ENCODE data around the gene SPDYE1. TPM values are rescaled to one million over a fixed set of nuclear protein-coding genes. Genes with fewer than 3 reads are reported as not detected.
"Not testable (repeated sequence)": the region's sequence is repeated elsewhere in the genome, so short reads cannot be mapped to it uniquely, and the experiment has no call there.

SPDYE1 gene
- total and polyA plus RNA-seq, 4 donors: 0.71 TPM; not detected in 3

GRCh38 chr7:43985904-43986864 lies 11.5 kb upstream of the SPDYE1 start:
- not testable (repeated sequence) for H3K27ac ChIP-seq (ENCODE audit: low read depth in 1 of 2, low read length in 2 of 2)

GRCh38 chr7:43987476-43987875 lies 10.2 kb upstream of the SPDYE1 start:
- not testable (repeated sequence) for H3K27ac ChIP-seq (ENCODE audit: low read depth in 1 of 2, low read length in 2 of 2); H3K9me3 ChIP-seq (ENCODE audit: control insufficient read depth in 4 of 4, low read length in 3 of 4); H3K27me3 ChIP-seq (ENCODE audit: control insufficient read depth in 4 of 4, insufficient read depth in 4 of 4, low read length in 3 of 4); DNase-seq (ENCODE audit: low spot score); H3K9ac ChIP-seq (ENCODE audit: low read depth in 1 of 2, low read length in 2 of 2); H3K4me1 ChIP-seq (ENCODE audit: control insufficient read depth in 4 of 4, insufficient read depth in 4 of 4, low read length in 3 of 4); H3K36me3 ChIP-seq (ENCODE audit: control insufficient read depth in 4 of 4, insufficient read depth in 3 of 4, low read depth in 1 of 4, low read length in 3 of 4); H3K4me3 ChIP-seq (ENCODE audit: low read depth in 1 of 3, low read length in 3 of 3)
- 92% methylated on average over 9 of the region's 9 CpGs for WGBS

More at GRCh38 chr7:43985904-43986864, 11.5 kb upstream of the SPDYE1 start:
- WGBS: 32% methylated on average over 31 of the region's 33 CpGs
- not testable (repeated sequence) for H3K9ac ChIP-seq (ENCODE audit: low read depth in 1 of 2, low read length in 2 of 2); H3K27me3 ChIP-seq (ENCODE audit: control insufficient read depth in 4 of 4, insufficient read depth in 4 of 4, low read length in 3 of 4); H3K4me1 ChIP-seq (ENCODE audit: control insufficient read depth in 4 of 4, insufficient read depth in 4 of 4, low read length in 3 of 4); H3K9me3 ChIP-seq (ENCODE audit: control insufficient read depth in 4 of 4, low read length in 3 of 4); H3K4me3 ChIP-seq (ENCODE audit: low read depth in 1 of 3, low read length in 3 of 3); H3K36me3 ChIP-seq (ENCODE audit: control insufficient read depth in 4 of 4, insufficient read depth in 3 of 4, low read depth in 1 of 4, low read length in 3 of 4)
- DNase-seq (ENCODE audit: low spot score): peak; percentile 95
- TF ChIP-seq CTCF (IDR thresholded peaks at IDR 0.05; ENCODE audit: low read depth, low read length, missing input control) (peak; percentile 25), RAD21 (IDR thresholded peaks at IDR 0.05) (peak; percentile 47 to 75)

GRCh38 chr7:43990011-43990585 lies 7.6 kb upstream of the SPDYE1 start:
- H3K27me3 ChIP-seq (ENCODE audit: control insufficient read depth in 4 of 4, insufficient read depth in 4 of 4, low read length in 3 of 4); DNase-seq (ENCODE audit: low spot score); H3K9ac ChIP-seq (ENCODE audit: low read depth in 1 of 2, low read length in 2 of 2); H3K4me3 ChIP-seq (ENCODE audit: low read depth in 1 of 3, low read length in 3 of 3); H3K9me3 ChIP-seq (ENCODE audit: control insufficient read depth in 4 of 4, low read length in 3 of 4); H3K4me1 ChIP-seq (ENCODE audit: control insufficient read depth in 4 of 4, insufficient read depth in 4 of 4, low read length in 3 of 4); H3K27ac ChIP-seq (ENCODE audit: low read depth in 1 of 2, low read length in 2 of 2); H3K36me3 ChIP-seq (ENCODE audit: control insufficient read depth in 4 of 4, insufficient read depth in 3 of 4, low read depth in 1 of 4, low read length in 3 of 4): not testable (repeated sequence)
- whole genome bisulfite sequencing: 87% methylated on average over 12 of the region's 12 CpGs

- H3K27ac ChIP-seq (ENCODE audit: low read depth in 1 of 2, low read length in 2 of 2); DNase-seq (ENCODE audit: low spot score); H3K4me1 ChIP-seq (ENCODE audit: control insufficient read depth in 4 of 4, insufficient read depth in 4 of 4, low read length in 3 of 4); H3K9ac ChIP-seq (ENCODE audit: low read depth in 1 of 2, low read length in 2 of 2); H3K9me3 ChIP-seq (ENCODE audit: control insufficient read depth in 4 of 4, low read length in 3 of 4); H3K27me3 ChIP-seq (ENCODE audit: control insufficient read depth in 4 of 4, insufficient read depth in 4 of 4, low read length in 3 of 4); H3K36me3 ChIP-seq (ENCODE audit: control insufficient read depth in 4 of 4, insufficient read depth in 3 of 4, low read depth in 1 of 4, low read length in 3 of 4); H3K4me3 ChIP-seq (ENCODE audit: low read depth in 1 of 3, low read length in 3 of 3): not testable (repeated sequence)
- 95% methylated on average over 1 of the region's 1 CpG for WGBS
These were observed 6.9 kb upstream of the SPDYE1 start for GRCh38 chr7:43990829-43991228.

- not testable (repeated sequence) for H3K4me1 ChIP-seq (ENCODE audit: control insufficient read depth in 4 of 4, insufficient read depth in 4 of 4, low read length in 3 of 4); H3K4me3 ChIP-seq (ENCODE audit: low read depth in 1 of 3, low read length in 3 of 3); H3K9ac ChIP-seq (ENCODE audit: low read depth in 1 of 2, low read length in 2 of 2); DNase-seq (ENCODE audit: low spot score); H3K27me3 ChIP-seq (ENCODE audit: control insufficient read depth in 4 of 4, insufficient read depth in 4 of 4, low read length in 3 of 4); H3K27ac ChIP-seq (ENCODE audit: low read depth in 1 of 2, low read length in 2 of 2); H3K36me3 ChIP-seq (ENCODE audit: control insufficient read depth in 4 of 4, insufficient read depth in 3 of 4, low read depth in 1 of 4, low read length in 3 of 4); H3K9me3 ChIP-seq (ENCODE audit: control insufficient read depth in 4 of 4, low read length in 3 of 4)
- 87% methylated on average over 7 of the region's 7 CpGs for WGBS
These were observed 4.8 kb upstream of the SPDYE1 start for GRCh38 chr7:43992896-43993295.

GRCh38 chr7:43994681-43995080 lies 3.0 kb upstream of the SPDYE1 start:
- H3K27me3 ChIP-seq (ENCODE audit: control insufficient read depth in 4 of 4, insufficient read depth in 4 of 4, low read length in 3 of 4); H3K9me3 ChIP-seq (ENCODE audit: control insufficient read depth in 4 of 4, low read length in 3 of 4); H3K4me1 ChIP-seq (ENCODE audit: control insufficient read depth in 4 of 4, insufficient read depth in 4 of 4, low read length in 3 of 4); H3K4me3 ChIP-seq (ENCODE audit: low read depth in 1 of 3, low read length in 3 of 3); DNase-seq (ENCODE audit: low spot score); H3K9ac ChIP-seq (ENCODE audit: low read depth in 1 of 2, low read length in 2 of 2); H3K36me3 ChIP-seq (ENCODE audit: control insufficient read depth in 4 of 4, insufficient read depth in 3 of 4, low read depth in 1 of 4, low read length in 3 of 4); H3K27ac ChIP-seq (ENCODE audit: low read depth in 1 of 2, low read length in 2 of 2): not testable (repeated sequence)
- WGBS: 98% methylated on average over 6 of the region's 6 CpGs

DNA sequence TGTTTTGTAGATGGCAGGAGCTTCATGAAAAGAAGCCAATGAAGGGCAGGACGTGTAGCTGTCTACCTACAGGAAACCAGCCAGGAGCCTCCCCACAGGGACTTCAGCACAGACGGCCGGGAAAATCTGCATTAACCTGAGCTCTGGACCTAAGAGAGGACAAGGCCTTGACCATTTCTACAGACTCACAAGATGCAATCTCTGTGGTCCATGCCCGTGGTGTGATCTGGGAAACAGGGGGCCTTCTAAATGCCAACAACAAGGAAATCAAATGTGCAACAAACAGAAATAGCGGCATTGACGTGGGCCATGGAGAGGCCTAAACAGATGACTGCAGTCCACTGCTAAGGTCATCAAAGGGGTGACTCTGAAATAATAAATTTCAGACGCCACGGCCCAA lies 14.4 kb downstream of the SPDYE1 start:
- not testable (repeated sequence) for H3K4me3 ChIP-seq (ENCODE audit: low read depth in 1 of 3, low read length in 3 of 3); H3K27ac ChIP-seq (ENCODE audit: low read depth in 1 of 2, low read length in 2 of 2); DNase-seq (ENCODE audit: low spot score); H3K9me3 ChIP-seq (ENCODE audit: control insufficient read depth in 4 of 4, low read length in 3 of 4); H3K4me1 ChIP-seq (ENCODE audit: control insufficient read depth in 4 of 4, insufficient read depth in 4 of 4, low read length in 3 of 4); H3K36me3 ChIP-seq (ENCODE audit: control insufficient read depth in 4 of 4, insufficient read depth in 3 of 4, low read depth in 1 of 4, low read length in 3 of 4); H3K9ac ChIP-seq (ENCODE audit: low read depth in 1 of 2, low read length in 2 of 2); H3K27me3 ChIP-seq (ENCODE audit: control insufficient read depth in 4 of 4, insufficient read depth in 4 of 4, low read length in 3 of 4)
- WGBS: 90% methylated on average over 8 of the region's 8 CpGs
